Liver (tissue), 9 donors: Measurements from ENCODE around the gene SMYD3. TPM values are rescaled to one million over a fixed set of nuclear protein-coding genes. Genes with fewer than 3 reads are reported as not detected.

Source experiments
- DNase-seq: peaks from one replicate; pipeline ENCODE4 v3.0.0-alpha.2; 2017; ENCODE audit warnings: low spot score
- H3K27ac ChIP-seq, 2 donors: one replicate each; pipeline ENCODE4 v1.7.0; 2013; ENCODE audit warnings: inconsistent platforms in 2 of 2, low read length in 2 of 2, control low read depth in 1 of 2, low read depth in 1 of 2, mild to moderate bottlenecking in 1 of 2
- H3K27me3 ChIP-seq, 4 donors: one replicate each; pipeline versions ENCODE4 v1.6.1 to v1.7.0; 2013; ENCODE audit warnings: low read length in 3 of 4, inconsistent platforms in 1 of 4, mild to moderate bottlenecking in 1 of 4, moderate library complexity in 1 of 4; ENCODE audit not compliant: control insufficient read depth in 4 of 4, insufficient read depth in 4 of 4
- H3K36me3 ChIP-seq, 4 donors: one replicate each; pipeline versions ENCODE4 v1.6.1 to v1.7.0; 2013; ENCODE audit warnings: low read length in 3 of 4, mild to moderate bottlenecking in 3 of 4, low read depth in 1 of 4, moderate library complexity in 1 of 4; ENCODE audit not compliant: control insufficient read depth in 4 of 4, insufficient read depth in 3 of 4
- H3K4me1 ChIP-seq, 4 donors: one replicate each; pipeline versions ENCODE4 v1.6.1 to v1.7.0; 2013; ENCODE audit warnings: low read length in 3 of 4, mild to moderate bottlenecking in 3 of 4, moderate library complexity in 1 of 4; ENCODE audit not compliant: control insufficient read depth in 4 of 4, insufficient read depth in 4 of 4
- H3K4me3 ChIP-seq, 3 donors: one replicate each; pipeline versions ENCODE4 v1.6.1 to v1.7.0; 2013; ENCODE audit warnings: low read length in 3 of 3, control low read depth in 1 of 3, low read depth in 1 of 3, mild to moderate bottlenecking in 1 of 3
- H3K9ac ChIP-seq, 2 donors: one replicate each; pipeline ENCODE4 v1.7.0; 2013; ENCODE audit warnings: low read length in 2 of 2, mild to moderate bottlenecking in 2 of 2, moderate library complexity in 2 of 2, control low read depth in 1 of 2, low read depth in 1 of 2
- H3K9me3 ChIP-seq, 4 donors: one replicate each; pipeline versions ENCODE4 v1.6.1 to v1.7.0; 2013; ENCODE audit warnings: low read length in 3 of 4; ENCODE audit not compliant: control insufficient read depth in 4 of 4
- EGR1 ChIP-seq, 2 donors: IDR thresholded peaks; 2 replicates each; pipeline ENCODE4 v1.6.1; 2016 to 2018; ENCODE audit warnings: antibody characterized with exemption in 2 of 2, low read depth in 2 of 2
- FOXA1 ChIP-seq: IDR thresholded peaks from 2 replicates; pipeline ENCODE4 v1.6.1; 2016; ENCODE audit warnings: antibody characterized with exemption
- FOXA2 ChIP-seq: IDR thresholded peaks from 2 replicates; pipeline ENCODE4 v1.6.1; 2016; ENCODE audit warnings: antibody characterized with exemption
- GABPA ChIP-seq, 2 donors: IDR thresholded peaks in 1 of 2; conservative IDR thresholded peaks in 1 of 2; 2 replicates each; pipeline ENCODE4 v1.6.1; 2016; ENCODE audit warnings: antibody characterized with exemption in 2 of 2, mild to moderate bottlenecking in 1 of 2, moderate library complexity in 1 of 2
- HNF4A ChIP-seq, 2 donors: conservative IDR thresholded peaks; 2 replicates each; pipeline ENCODE4 v1.6.1; 2016; ENCODE audit warnings: antibody characterized with exemption in 2 of 2, mild to moderate bottlenecking in 2 of 2
- HNF4G ChIP-seq: IDR thresholded peaks from 2 replicates; pipeline ENCODE4 v1.6.1; 2016; ENCODE audit warnings: antibody characterized with exemption
- JUND ChIP-seq, 2 donors: IDR thresholded peaks; 2 replicates each; pipeline ENCODE4 v1.6.1; 2016; ENCODE audit warnings: antibody characterized with exemption in 2 of 2
- NR2F2 ChIP-seq: IDR thresholded peaks from 2 replicates; pipeline ENCODE4 v1.6.1; 2016; ENCODE audit warnings: antibody characterized with exemption
- RAD21 ChIP-seq, 2 donors: IDR thresholded peaks; 2 replicates each; pipeline ENCODE4 v1.6.1; 2016; ENCODE audit warnings: antibody characterized with exemption in 2 of 2, mild to moderate bottlenecking in 2 of 2
- RXRA ChIP-seq, 2 donors: IDR thresholded peaks; 2 replicates each; pipeline ENCODE4 v1.6.1; 2017 to 2018; ENCODE audit warnings: antibody characterized with exemption in 2 of 2, mild to moderate bottlenecking in 1 of 2
- SP1 ChIP-seq: IDR thresholded peaks from 2 replicates; pipeline ENCODE4 v1.6.1; 2018; ENCODE audit warnings: antibody characterized with exemption, mild to moderate bottlenecking
- TAF1 ChIP-seq: conservative IDR thresholded peaks from 2 replicates; pipeline ENCODE4 v1.6.1; 2016; ENCODE audit warnings: antibody characterized with exemption, mild to moderate bottlenecking
- YY1 ChIP-seq: IDR thresholded peaks from 2 replicates; pipeline ENCODE4 v1.6.1; 2016; ENCODE audit warnings: antibody characterized with exemption, mild to moderate bottlenecking
- WGBS: extraction: QIAGEN DNeasy Blood & Tissue Kit; methylation state at CpG from one replicate; pipeline ENCODE4 v1.1.7; 2013; 5-methylcytosine and 5-hydroxymethylcytosine counted together
- polyA plus RNA-seq, 2 donors: library from polyadenylated mRNA; stranded (reverse) in 1 of 2; unstranded in 1 of 2; fragments of 200-250 nt in 1 of 2; fragments of >200 nt in 1 of 2; fragmentation: Nextera tagmentation in 1 of 2; extraction: Ambion mirVana in 1 of 2; gene quantifications; one replicate each; pipeline versions ENCODE4 v1.2.1 to v1.2.3, GENCODE V29; 2013 to 2015
- total RNA-seq, 2 donors: library from RNA; depleted of rRNA; stranded (reverse); fragments of >200 nt; gene quantifications; one replicate each; pipeline ENCODE4 v1.2.3, GENCODE V29; 2014
- TF ChIP-seq, protein P1 (sequence below): IDR thresholded peaks from 2 replicates; pipeline ENCODE4 v1.6.1; 2016; ENCODE audit warnings: antibody characterized with exemption
- TF ChIP-seq, protein P2 (sequence below): IDR thresholded peaks from 2 replicates; pipeline ENCODE4 v1.6.1; 2016; ENCODE audit warnings: antibody characterized with exemption
- TF ChIP-seq, protein P3 (sequence below): IDR thresholded peaks from 2 replicates; pipeline ENCODE4 v1.6.1; 2016; ENCODE audit warnings: antibody characterized with exemption
- TF ChIP-seq, protein P4 (sequence below): IDR thresholded peaks from 2 replicates; pipeline ENCODE4 v1.6.1; 2016; ENCODE audit warnings: antibody characterized with exemption, mild to moderate bottlenecking
- donor health status: healthy.
- donor health status: healthy.
- donor health status: healthy.
- donor health status: healthy.
- donor health status: healthy.

SMYD3 gene
- total and polyA plus RNA-seq, 4 donors, result 3.1 to 9.1 (median 8.0) TPM

DNA sequence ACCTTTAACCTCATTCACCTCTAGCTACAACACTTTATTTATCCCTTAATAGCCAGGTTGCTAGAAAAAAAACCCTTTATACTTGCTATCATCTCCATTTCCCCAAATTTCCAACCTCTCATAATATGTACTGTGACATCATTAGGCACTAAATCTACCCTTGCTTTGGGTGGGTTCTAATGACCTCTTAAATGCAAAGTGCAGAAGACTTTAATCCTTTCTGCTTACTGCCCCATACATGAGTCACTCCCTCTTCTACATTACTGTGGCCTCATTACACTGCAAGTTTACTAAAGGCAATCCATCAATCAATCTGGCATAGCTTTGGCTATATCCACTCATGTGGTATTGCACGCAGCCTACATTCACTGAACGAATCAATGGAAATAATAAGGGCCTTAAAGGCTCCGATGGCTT is 353.3 kb downstream of the SMYD3 start (continued):
- TF ChIP-seq, protein P1, sequence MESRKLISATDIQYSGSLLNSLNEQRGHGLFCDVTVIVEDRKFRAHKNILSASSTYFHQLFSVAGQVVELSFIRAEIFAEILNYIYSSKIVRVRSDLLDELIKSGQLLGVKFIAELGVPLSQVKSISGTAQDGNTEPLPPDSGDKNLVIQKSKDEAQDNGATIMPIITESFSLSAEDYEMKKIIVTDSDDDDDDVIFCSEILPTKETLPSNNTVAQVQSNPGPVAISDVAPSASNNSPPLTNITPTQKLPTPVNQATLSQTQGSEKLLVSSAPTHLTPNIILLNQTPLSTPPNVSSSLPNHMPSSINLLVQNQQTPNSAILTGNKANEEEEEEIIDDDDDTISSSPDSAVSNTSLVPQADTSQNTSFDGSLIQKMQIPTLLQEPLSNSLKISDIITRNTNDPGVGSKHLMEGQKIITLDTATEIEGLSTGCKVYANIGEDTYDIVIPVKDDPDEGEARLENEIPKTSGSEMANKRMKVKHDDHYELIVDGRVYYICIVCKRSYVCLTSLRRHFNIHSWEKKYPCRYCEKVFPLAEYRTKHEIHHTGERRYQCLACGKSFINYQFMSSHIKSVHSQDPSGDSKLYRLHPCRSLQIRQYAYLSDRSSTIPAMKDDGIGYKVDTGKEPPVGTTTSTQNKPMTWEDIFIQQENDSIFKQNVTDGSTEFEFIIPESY, result no peak
- no peak for TF ChIP-seq JUND (IDR thresholded peaks at IDR 0.05)
- no peak for TF ChIP-seq RXRA (IDR thresholded peaks at IDR 0.05)

DNA sequence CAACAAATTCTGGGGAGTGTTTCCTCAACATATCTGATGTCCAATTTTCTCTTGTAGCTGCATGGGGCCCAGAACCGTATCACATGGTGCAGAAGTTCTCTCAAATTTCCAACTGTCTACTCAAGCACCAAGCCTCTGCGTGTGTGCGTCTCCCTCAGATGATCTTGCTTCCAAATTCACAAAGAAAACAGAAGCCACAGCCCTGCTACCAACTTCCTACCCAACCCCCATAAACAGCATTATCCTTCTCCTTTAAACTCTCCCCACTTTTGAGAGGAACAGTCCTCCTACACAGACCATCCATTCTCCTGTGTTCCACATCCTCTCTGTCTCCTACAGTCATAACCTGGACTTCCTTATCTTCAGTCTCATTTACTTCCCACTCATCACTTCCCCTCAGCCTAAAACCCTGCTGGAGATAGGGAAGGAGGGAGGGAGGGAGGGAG is 354.1 kb downstream of the SMYD3 start:
- Histone ChIP-seq H3K27me3 (no peaks in the 10 kb centered on the region), H3K9me3 (peaks cover 0 to 6% (median 3%) of the 10 kb centered on the region in 4 donors), H3K4me1 (no peaks in the 10 kb centered on the region), H3K9ac (no peak overlapping the region), H3K36me3 (no peaks in the 10 kb centered on the region), H3K4me3 (no peak overlapping the region), H3K27ac (no peak overlapping the region)
- DNase-seq, result no peak
- no peak for TF ChIP-seq FOXA1
- 87% methylated on average over 3 of the region's 3 CpGs for WGBS

DNA sequence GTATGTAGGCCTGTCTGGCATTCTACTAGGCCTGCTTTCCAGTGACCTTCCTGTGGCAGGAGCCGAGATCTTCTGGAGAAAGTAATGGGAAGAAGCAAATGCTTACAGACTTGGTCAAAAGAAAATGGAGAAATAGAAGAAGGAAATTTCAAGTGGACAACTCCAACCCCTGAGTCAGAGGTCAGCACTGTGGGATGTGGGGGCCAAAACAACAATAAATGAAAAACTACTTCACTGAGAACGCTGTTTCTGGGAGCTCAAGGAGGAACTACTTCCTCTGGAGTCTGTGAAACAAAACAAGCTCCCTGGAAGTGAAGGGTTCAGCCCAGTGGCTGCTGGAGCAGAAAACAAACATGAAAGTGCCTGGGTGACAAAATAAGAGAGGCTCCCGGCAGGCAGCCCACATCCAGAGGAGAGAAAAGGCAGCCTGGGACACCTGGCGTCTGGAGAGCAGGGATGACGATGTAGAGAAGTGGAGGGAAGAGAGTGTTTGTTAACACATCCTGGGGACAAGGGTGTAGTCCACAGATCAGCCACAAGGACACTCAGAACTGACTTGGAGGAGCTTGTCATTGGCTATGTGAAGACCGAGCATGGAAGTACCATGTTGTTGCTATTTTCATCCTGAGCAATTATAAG is 355.2 kb downstream of the SMYD3 start:
- Histone ChIP-seq H3K4me3 (no peak overlapping the region), H3K9me3 (peaks cover 0 to 6% (median 3%) of the 10 kb centered on the region in 4 donors), H3K27me3 (no peaks in the 10 kb centered on the region), H3K36me3 (no peaks in the 10 kb centered on the region), H3K9ac (no peak overlapping the region), H3K4me1 (no peaks in the 10 kb centered on the region), H3K27ac (no peak overlapping the region)
- WGBS, result 77% methylated on average over 6 of the region's 6 CpGs
- no peak for TF ChIP-seq FOXA2
- TF ChIP-seq FOXA1, result no peak
- no peak for DNase-seq

DNA sequence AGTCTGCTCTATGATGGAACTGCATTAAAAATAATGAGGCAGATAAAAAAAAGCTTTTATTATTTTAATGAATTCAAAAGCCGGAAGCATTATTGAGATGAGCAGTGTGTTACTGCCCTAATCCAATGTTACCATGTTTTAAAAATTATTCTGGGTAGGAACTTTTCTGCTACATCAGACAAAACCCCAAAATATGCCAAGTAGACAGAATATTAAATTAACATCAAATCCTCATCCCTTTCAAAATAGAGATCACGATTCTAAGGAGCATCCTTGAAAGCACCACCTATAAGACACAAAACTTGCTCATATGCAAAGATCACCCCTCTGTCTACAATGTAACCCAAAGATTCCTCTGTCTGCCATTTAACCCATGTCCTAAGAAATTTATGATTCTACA is 357.5 kb downstream of the SMYD3 start:
- no peak overlapping the region for H3K27ac ChIP-seq
- H3K4me3 ChIP-seq, result no peak overlapping the region
- no peak for DNase-seq
- no peaks in the 10 kb centered on the region for H3K36me3 ChIP-seq
- H3K27me3 ChIP-seq, result no peaks in the 10 kb centered on the region
- WGBS, result 95% methylated on average over 2 of the region's 2 CpGs
- H3K9ac ChIP-seq, result no peak overlapping the region
- peaks cover 0 to 6% (median 3%) of the 10 kb centered on the region in 4 donors for H3K9me3 ChIP-seq
- H3K4me1 ChIP-seq, result no peaks in the 10 kb centered on the region
- TF ChIP-seq RAD21 (IDR thresholded peaks at IDR 0.05), result no peak
- TF ChIP-seq, protein P1, result no peak
- no peak for TF ChIP-seq YY1
- no peak for TF ChIP-seq FOXA2
- no peak for TF ChIP-seq JUND (IDR thresholded peaks at IDR 0.05)
- TF ChIP-seq FOXA1, result no peak
- TF ChIP-seq, protein P2, sequence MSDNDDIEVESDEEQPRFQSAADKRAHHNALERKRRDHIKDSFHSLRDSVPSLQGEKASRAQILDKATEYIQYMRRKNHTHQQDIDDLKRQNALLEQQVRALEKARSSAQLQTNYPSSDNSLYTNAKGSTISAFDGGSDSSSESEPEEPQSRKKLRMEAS, result no peak
- TF ChIP-seq HNF4G, result no peak
- TF ChIP-seq HNF4A (conservative IDR thresholded peaks at IDR 0.05), result no peak
- TF ChIP-seq RXRA (IDR thresholded peaks at IDR 0.05), result no peak
- no peak for TF ChIP-seq TAF1
- TF ChIP-seq, protein P3, sequence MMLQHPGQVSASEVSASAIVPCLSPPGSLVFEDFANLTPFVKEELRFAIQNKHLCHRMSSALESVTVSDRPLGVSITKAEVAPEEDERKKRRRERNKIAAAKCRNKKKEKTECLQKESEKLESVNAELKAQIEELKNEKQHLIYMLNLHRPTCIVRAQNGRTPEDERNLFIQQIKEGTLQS, result no peak
- no peak for TF ChIP-seq EGR1 (IDR thresholded peaks at IDR 0.05; ENCODE audit: low read depth in 2 of 2)
- TF ChIP-seq, protein P4, sequence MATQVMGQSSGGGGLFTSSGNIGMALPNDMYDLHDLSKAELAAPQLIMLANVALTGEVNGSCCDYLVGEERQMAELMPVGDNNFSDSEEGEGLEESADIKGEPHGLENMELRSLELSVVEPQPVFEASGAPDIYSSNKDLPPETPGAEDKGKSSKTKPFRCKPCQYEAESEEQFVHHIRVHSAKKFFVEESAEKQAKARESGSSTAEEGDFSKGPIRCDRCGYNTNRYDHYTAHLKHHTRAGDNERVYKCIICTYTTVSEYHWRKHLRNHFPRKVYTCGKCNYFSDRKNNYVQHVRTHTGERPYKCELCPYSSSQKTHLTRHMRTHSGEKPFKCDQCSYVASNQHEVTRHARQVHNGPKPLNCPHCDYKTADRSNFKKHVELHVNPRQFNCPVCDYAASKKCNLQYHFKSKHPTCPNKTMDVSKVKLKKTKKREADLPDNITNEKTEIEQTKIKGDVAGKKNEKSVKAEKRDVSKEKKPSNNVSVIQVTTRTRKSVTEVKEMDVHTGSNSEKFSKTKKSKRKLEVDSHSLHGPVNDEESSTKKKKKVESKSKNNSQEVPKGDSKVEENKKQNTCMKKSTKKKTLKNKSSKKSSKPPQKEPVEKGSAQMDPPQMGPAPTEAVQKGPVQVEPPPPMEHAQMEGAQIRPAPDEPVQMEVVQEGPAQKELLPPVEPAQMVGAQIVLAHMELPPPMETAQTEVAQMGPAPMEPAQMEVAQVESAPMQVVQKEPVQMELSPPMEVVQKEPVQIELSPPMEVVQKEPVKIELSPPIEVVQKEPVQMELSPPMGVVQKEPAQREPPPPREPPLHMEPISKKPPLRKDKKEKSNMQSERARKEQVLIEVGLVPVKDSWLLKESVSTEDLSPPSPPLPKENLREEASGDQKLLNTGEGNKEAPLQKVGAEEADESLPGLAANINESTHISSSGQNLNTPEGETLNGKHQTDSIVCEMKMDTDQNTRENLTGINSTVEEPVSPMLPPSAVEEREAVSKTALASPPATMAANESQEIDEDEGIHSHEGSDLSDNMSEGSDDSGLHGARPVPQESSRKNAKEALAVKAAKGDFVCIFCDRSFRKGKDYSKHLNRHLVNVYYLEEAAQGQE, result no peak
- no peak for TF ChIP-seq GABPA (IDR thresholded peaks at IDR 0.05 in 1 of 2, conservative IDR thresholded peaks at IDR 0.05 in 1 of 2)
- no peak for TF ChIP-seq NR2F2
- TF ChIP-seq SP1, result no peak
